GM12878 (cell line): ENCODE data around the gene ANO2.

Experiments
- MAX ChIP-seq: IDR thresholded peaks from 2 replicates; pipeline ENCODE4 v1.6.1; 2012; ENCODE audit warnings: low read depth, low read length, improper control_type of control experiment
- TBL1XR1 ChIP-seq: IDR thresholded peaks from 2 replicates; pipeline ENCODE4 v1.6.1; 2012; ENCODE audit warnings: low read depth, low read length, improper control_type of control experiment

- TF ChIP-seq MAX (no peak), TBL1XR1 (no peak)
Observed at GRCh38 chr12:5560265-5560664, 384.8 kb downstream of the ANO2 start.
